DND-41 (cell line): ENCODE data around the gene FN3KRP.
A peak's percentile ranks its signal among the peaks of the same experiment; 100 is the strongest.

Source experiments
- ATAC-seq: fragments of 200-7000 bp; cut with Tn5 transposase; 3 replicates; pipeline ENCODE4 v1.9.1; 2021; ENCODE audit warnings: low read depth; ENCODE audit not compliant: insufficient read depth
- DNase-seq: peaks from one replicate; pipeline ENCODE4 v3.0.0-alpha.2; 2020
- H2AFZ ChIP-seq: 2 replicates; pipeline ENCODE4 v1.6.0; 2012; ENCODE audit warnings: low read depth, low read length
- H3K27ac ChIP-seq: 2 replicates; pipeline ENCODE4 v1.5.1; 2012; ENCODE audit warnings: low read length, inconsistent platforms
- H3K27me3 ChIP-seq: fragments of 200-600 bp; sonication (generic); 2 replicates; pipeline ENCODE4 v1.6.0; 2012; ENCODE audit warnings: low read length, mild to moderate bottlenecking, inconsistent platforms; ENCODE audit not compliant: insufficient read depth, poor library complexity
- H3K36me3 ChIP-seq: 2 replicates; pipeline ENCODE4 v1.5.1; 2012; ENCODE audit warnings: low read length, inconsistent platforms; ENCODE audit not compliant: insufficient read depth
- H3K4me1 ChIP-seq: 2 replicates; pipeline ENCODE4 v1.5.1; 2012; ENCODE audit warnings: mild to moderate bottlenecking, low read length; ENCODE audit not compliant: insufficient read depth
- H3K4me2 ChIP-seq: 2 replicates; pipeline ENCODE4 v1.6.0; 2012; ENCODE audit warnings: mild to moderate bottlenecking, moderate library complexity, low read length, inconsistent platforms; ENCODE audit not compliant: insufficient read depth
- H3K4me3 ChIP-seq, 2 experiments: fragments of 200-600 bp in 1 of 2; shearing (Covaris generic) in 1 of 2; 2 replicates each; pipeline ENCODE4 v1.5.1; 2012 to 2016; ENCODE audit warnings: inconsistent platforms in 2 of 2, low read length in 2 of 2, mild to moderate bottlenecking in 2 of 2, low read depth in 1 of 2, moderate library complexity in 1 of 2
- H3K79me2 ChIP-seq: 2 replicates; pipeline ENCODE4 v1.6.0; 2012; ENCODE audit warnings: low read length, inconsistent platforms; ENCODE audit not compliant: insufficient read depth
- H3K9ac ChIP-seq: 2 replicates; pipeline ENCODE4 v1.6.0; 2012; ENCODE audit warnings: low read depth, mild to moderate bottlenecking, inconsistent platforms, low read length, moderate library complexity
- H3K9me3 ChIP-seq: 2 replicates; pipeline ENCODE4 v1.5.1; 2012; ENCODE audit warnings: low read length, moderate library complexity, mild to moderate bottlenecking, inconsistent platforms; ENCODE audit not compliant: insufficient read depth, severe bottlenecking
- H4K20me1 ChIP-seq: 2 replicates; pipeline ENCODE4 v1.6.0; 2012; ENCODE audit warnings: low read length; ENCODE audit not compliant: insufficient read depth
- CTCF ChIP-seq: IDR thresholded peaks from 2 replicates; pipeline ENCODE4 v1.5.1; 2012; ENCODE audit warnings: borderline replicate concordance, low read length, moderate library complexity, mild to moderate bottlenecking; ENCODE audit not compliant: poor library complexity, severe bottlenecking; ENCODE audit errors: extremely low read depth
- EZH2 ChIP-seq: IDR thresholded peaks from 3 replicates; pipeline ENCODE4 v1.6.1; 2012; ENCODE audit warnings: borderline replicate concordance, low read depth, mild to moderate bottlenecking, moderate library complexity, low read length, inconsistent platforms; ENCODE audit not compliant: severe bottlenecking

Gene FN3KRP

GRCh38 chr17:82751571-82752370 lies 35.3 kb downstream of the FN3KRP start, which contains the start of gene TBCD:
Gene TBCD, plus strand, starts transcription at chr17:82752065. Its CDS starts 129 bp downstream, at chr17:82752194.
- H3K4me1 ChIP-seq = peaks cover 30% of the 10 kb centered on the region
- peak within 1 kb of the TSS; percentile 82 for H3K9ac ChIP-seq
- peak within 1 kb of the TSS; percentile 51 to 84 for H3K4me3 ChIP-seq
- no peaks in the 10 kb centered on the region for H3K9me3 ChIP-seq
- H3K27me3 ChIP-seq = no peaks in the 10 kb centered on the region
- H3K27ac ChIP-seq = peak within 1 kb of the TSS; percentile 84
- peak within 1 kb of the TSS; percentile 94 for H3K4me2 ChIP-seq
- H3K36me3 ChIP-seq = peaks cover 24% of the 10 kb centered on the region
- peaks cover 46% of the 10 kb centered on the region for H3K79me2 ChIP-seq
- DNase-seq (peak; percentile 89), ATAC-seq (peak; percentile 86)
- peaks cover 33% of the 10 kb centered on the region; the same call in 1 of the 2 replicates for H4K20me1 ChIP-seq
- peak within 1 kb of the TSS; percentile 67 for H2AFZ ChIP-seq
- TF ChIP-seq CTCF (peak; percentile 11), EZH2 (no peak)

GRCh38 chr17:82752371-82753200 lies 36.1 kb downstream of the FN3KRP start:
- Histone ChIP-seq H3K9me3 (no peaks in the 10 kb centered on the region), H3K27me3 (no peaks in the 10 kb centered on the region), H3K4me1 (peaks cover 30% of the 10 kb centered on the region), H3K36me3 (peaks cover 32% of the 10 kb centered on the region), H3K4me3 (peak overlapping the region; percentile 51 to 84), H3K4me2 (peak overlapping the region; percentile 94), H2AFZ (peak overlapping the region; percentile 67; the same call in 1 of the 2 replicates), H4K20me1 (peaks cover 33% of the 10 kb centered on the region; the same call in 1 of the 2 replicates), H3K79me2 (peaks cover 50% of the 10 kb centered on the region), H3K27ac (peak overlapping the region; percentile 84), H3K9ac (peak overlapping the region; percentile 82)
- ATAC-seq = peak; percentile 24
- peak; percentile 44 for DNase-seq
- no peak for TF ChIP-seq EZH2

GRCh38 chr17:82753201-82753464 lies 36.6 kb downstream of the FN3KRP start:
- H3K4me3 ChIP-seq = peak overlapping the region; percentile 51 to 84; a peak in 3 of 4 replicates
- DNase-seq (no peak), ATAC-seq (no peak)
- H3K9ac ChIP-seq = peak overlapping the region; percentile 82
- no peaks in the 10 kb centered on the region for H3K9me3 ChIP-seq
- peaks cover 51% of the 10 kb centered on the region for H3K79me2 ChIP-seq
- no peaks in the 10 kb centered on the region for H3K27me3 ChIP-seq
- peaks cover 30% of the 10 kb centered on the region for H3K4me1 ChIP-seq
- peak overlapping the region; percentile 94 for H3K4me2 ChIP-seq
- peaks cover 33% of the 10 kb centered on the region; the same call in 1 of the 2 replicates for H4K20me1 ChIP-seq
- no peak for TF ChIP-seq CTCF
- no peak for TF ChIP-seq EZH2
- H2AFZ ChIP-seq = no peak overlapping the region
- peaks cover 36% of the 10 kb centered on the region for H3K36me3 ChIP-seq
- no peak overlapping the region for H3K27ac ChIP-seq
